D721Med (cell line): ENCODE results near the gene BCL2A1.

Experiments used
- DNase-seq: peaks from one replicate; pipeline ENCODE4 v3.0.0; 2011; ENCODE audit warnings: low spot score; ENCODE audit not compliant: insufficient read length
- FAIRE-seq: peaks from 2 replicates; lab custom pipeline; 2011; peaks lifted over from hg19 to GRCh38; lab: Jason Lieb, UNC
- CTCF ChIP-seq: IDR thresholded peaks from 2 replicates; pipeline ENCODE4 v1.5.1; 2012; ENCODE audit warnings: mild to moderate bottlenecking, control low read depth; ENCODE audit not compliant: insufficient read depth; ENCODE audit errors: missing control alignments

BCL2A1 gene

GRCh38 chr15:79987969-79988368, 17.0 kb upstream of the BCL2A1 start:
- no peak for FAIRE-seq
- DNase-seq: no peak
- TF ChIP-seq CTCF: no peak

GRCh38 chr15:79987569-79987955, 16.6 kb upstream of the BCL2A1 start:
- no peak for DNase-seq

GRCh38 chr15:79981831-79982455, 10.9 kb upstream of the BCL2A1 start:
- DNase-seq (no peak), FAIRE-seq (no peak)
- no peak for TF ChIP-seq CTCF

More at GRCh38 chr15:79987569-79987955, 16.6 kb upstream of the BCL2A1 start:
- no peak for FAIRE-seq
- TF ChIP-seq CTCF: no peak

- no peak for TF ChIP-seq CTCF
- DNase-seq (no peak), FAIRE-seq (no peak)
These were observed 7.9 kb upstream of the BCL2A1 start for GRCh38 chr15:79978655-79979514.

GRCh38 chr15:79978260-79978654, 7.3 kb upstream of the BCL2A1 start:
- no peak for TF ChIP-seq CTCF
- DNase-seq: no peak
- FAIRE-seq: no peak

GRCh38 chr15:79977431-79978054, 6.5 kb upstream of the BCL2A1 start:
- DNase-seq (no peak), FAIRE-seq (no peak)
- no peak for TF ChIP-seq CTCF
